Erythroblast (primary cell): ENCODE data around the gene ZFAND6.

ENCODE experiments used
- GATA1 ChIP-seq: IDR thresholded peaks from 2 replicates; pipeline ENCODE4 v1.6.1; 2011; ENCODE audit warnings: low read depth, mild to moderate bottlenecking, control low read depth, low read length, moderate library complexity
- POLR2A ChIP-seq: IDR thresholded peaks from 2 replicates; pipeline ENCODE4 v1.6.1; 2011; ENCODE audit warnings: mild to moderate bottlenecking, low read length

DNA sequence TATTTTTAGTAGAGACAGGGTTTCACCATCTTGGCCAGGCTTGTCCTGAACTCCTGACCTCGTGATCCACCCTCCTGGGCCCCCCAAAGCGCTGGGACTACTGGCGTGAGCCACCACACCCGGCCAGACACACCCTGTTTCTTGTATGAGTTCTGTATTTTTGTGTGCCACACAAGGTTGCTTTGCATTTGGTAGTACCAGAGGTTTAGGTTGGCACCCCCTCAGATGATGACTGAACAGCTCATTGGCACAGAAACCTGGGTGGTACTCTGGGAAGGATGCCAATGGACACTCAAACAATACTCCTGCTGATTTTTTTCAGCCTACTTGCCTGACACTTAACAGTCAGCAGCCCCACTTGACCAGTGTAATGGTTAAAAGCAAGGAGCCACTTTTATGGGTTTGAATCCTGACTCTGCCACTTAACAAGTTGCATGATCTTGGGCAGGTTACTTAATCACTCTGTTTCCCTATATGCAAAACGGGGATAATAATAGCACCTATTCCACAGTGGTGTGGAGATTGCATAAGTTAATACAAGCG lies 49.3 kb upstream of the ZFAND6 start:
- TF ChIP-seq POLR2A (no peak), GATA1 (no peak)
